Measurements from ENCODE around the gene TMEM91. TPM values are rescaled to one million over a fixed set of nuclear protein-coding genes. Genes with fewer than 3 reads are reported as not detected.

The TMEM91 gene
- polyA plus RNA-seq, 1 of the 3 experiments (the other 2 are of a cell fraction) = 5.7 TPM

GRCh38 chr19:41392775-41393174, 16.4 kb downstream of the TMEM91 start (continued):
- TF ChIP-seq, protein P1, sequence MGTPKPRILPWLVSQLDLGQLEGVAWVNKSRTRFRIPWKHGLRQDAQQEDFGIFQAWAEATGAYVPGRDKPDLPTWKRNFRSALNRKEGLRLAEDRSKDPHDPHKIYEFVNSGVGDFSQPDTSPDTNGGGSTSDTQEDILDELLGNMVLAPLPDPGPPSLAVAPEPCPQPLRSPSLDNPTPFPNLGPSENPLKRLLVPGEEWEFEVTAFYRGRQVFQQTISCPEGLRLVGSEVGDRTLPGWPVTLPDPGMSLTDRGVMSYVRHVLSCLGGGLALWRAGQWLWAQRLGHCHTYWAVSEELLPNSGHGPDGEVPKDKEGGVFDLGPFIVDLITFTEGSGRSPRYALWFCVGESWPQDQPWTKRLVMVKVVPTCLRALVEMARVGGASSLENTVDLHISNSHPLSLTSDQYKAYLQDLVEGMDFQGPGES (IDR thresholded peaks at IDR 0.05; ENCODE audit: low read depth, low read length) = no peak

- H3K27me3 ChIP-seq (ENCODE audit: insufficient read depth) = no peaks in the 10 kb centered on the region
- peaks cover 2 to 17% of the 10 kb centered on the region in 2 experiments for H3K36me3 ChIP-seq (replicated peaks in 1 of 2; ENCODE audit: control insufficient read depth in 1 of 2, insufficient read depth in 2 of 2, low read length in 1 of 2)
- no peak overlapping the region for H2AFZ ChIP-seq (ENCODE audit: low read depth)
- no peak for DNase-seq
- H3K9me2 ChIP-seq = no peaks in the 10 kb centered on the region
- H3K4me2 ChIP-seq = peak overlapping the region; percentile 99; the same call in 1 of the 2 replicates
- H3K4me1 ChIP-seq (ENCODE audit: control insufficient read depth in 1 of 2, insufficient read depth in 2 of 2, low read depth in 1 of 2, low read length in 1 of 2) = peaks cover 5 to 14% of the 10 kb centered on the region in 2 experiments; a peak in 2 of 4 replicates
- ChIA-PET POLR2A (no interaction called here), CTCF (no interaction called here)
- WGBS (ENCODE audit: low lambda C conversion rate) = 79% methylated on average over 6 of the region's 6 CpGs
- TF ChIP-seq TAF1 (IDR thresholded peaks at IDR 0.05; ENCODE audit: borderline replicate concordance, low read depth, low read length) (no peak), ZBTB33 (IDR thresholded peaks at IDR 0.05; ENCODE audit: borderline replicate concordance, low read depth) (no peak), FOSL2 (IDR thresholded peaks at IDR 0.05; ENCODE audit: borderline replicate concordance, low read depth) (no peak), MEF2A (IDR thresholded peaks at IDR 0.05; ENCODE audit: borderline replicate concordance, low read depth) (no peak), SIN3A (IDR thresholded peaks at IDR 0.05; ENCODE audit: borderline replicate concordance, low read depth, low read length) (no peak), TEAD4 (IDR thresholded peaks at IDR 0.05; ENCODE audit: borderline replicate concordance, insufficient read depth) (no peak), YY1 (IDR thresholded peaks at IDR 0.05; ENCODE audit: low read depth) (no peak), MAX (IDR thresholded peaks at IDR 0.05; ENCODE audit: low read depth) (no peak), TCF12 (IDR thresholded peaks at IDR 0.05) (no peak), RAD21 (IDR thresholded peaks at IDR 0.05; ENCODE audit: low read length) (no peak), RCOR1 (IDR thresholded peaks at IDR 0.05; ENCODE audit: low read length) (no peak), NFIC (IDR thresholded peaks at IDR 0.05; ENCODE audit: borderline replicate concordance) (no peak), EP300 (IDR thresholded peaks at IDR 0.05; ENCODE audit: borderline replicate concordance in 1 of 2, low read depth in 1 of 2, low read length in 1 of 2) (no peak), POLR2AphosphoS5 (IDR thresholded peaks at IDR 0.05; ENCODE audit: low read depth, low read length) (no peak), RXRA (IDR thresholded peaks at IDR 0.05; ENCODE audit: borderline replicate concordance, low read depth) (no peak)
- TF ChIP-seq, protein P2, sequence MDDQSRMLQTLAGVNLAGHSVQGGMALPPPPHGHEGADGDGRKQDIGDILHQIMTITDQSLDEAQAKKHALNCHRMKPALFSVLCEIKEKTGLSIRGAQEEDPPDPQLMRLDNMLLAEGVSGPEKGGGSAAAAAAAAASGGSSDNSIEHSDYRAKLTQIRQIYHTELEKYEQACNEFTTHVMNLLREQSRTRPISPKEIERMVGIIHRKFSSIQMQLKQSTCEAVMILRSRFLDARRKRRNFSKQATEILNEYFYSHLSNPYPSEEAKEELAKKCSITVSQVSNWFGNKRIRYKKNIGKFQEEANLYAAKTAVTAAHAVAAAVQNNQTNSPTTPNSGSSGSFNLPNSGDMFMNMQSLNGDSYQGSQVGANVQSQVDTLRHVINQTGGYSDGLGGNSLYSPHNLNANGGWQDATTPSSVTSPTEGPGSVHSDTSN (IDR thresholded peaks at IDR 0.05) = no peak
- H3K27ac ChIP-seq (ENCODE audit: low read depth in 2 of 2, low read length in 1 of 2) = no peak overlapping the region
- H4K20me1 ChIP-seq (ENCODE audit: insufficient read depth) = no peaks in the 10 kb centered on the region
- peaks cover 48% of the 10 kb centered on the region for H3K79me2 ChIP-seq (ENCODE audit: insufficient read depth)
- H3F3A ChIP-seq (replicated peaks; ENCODE audit: insufficient read depth) = no peaks in the 10 kb centered on the region
- H3K9me3 ChIP-seq = no peaks in the 10 kb centered on the region
- no peak overlapping the region for H3K9ac ChIP-seq
- no peak overlapping the region for H3K4me3 ChIP-seq (ENCODE audit: low read depth in 2 of 2, low read length in 1 of 2)
Measured at GRCh38 chr19:41395355-41395754, 19.0 kb downstream of the TMEM91 start.

Data from SK-N-SH (cell line).